ENCODE measurements around the gene MEF2D.

The MEF2D gene

GRCh38 chr1:156433032-156433431 is 67.5 kb downstream of the MEF2D start:
- Histone ChIP-seq H3K4me1 (ENCODE audit: low read length) (peaks cover 12% of the 10 kb centered on the region), H2AFZ (ENCODE audit: low read depth, low read length) (no peak overlapping the region), H3K9ac (ENCODE audit: low read length) (no peak overlapping the region), H3K36me3 (replicated peaks; ENCODE audit: low read depth, low read length) (no peaks in the 10 kb centered on the region), H3K4me3 (ENCODE audit: low read length) (no peak overlapping the region), H4K20me1 (ENCODE audit: insufficient read depth, low read length) (no peaks in the 10 kb centered on the region), H3K79me2 (ENCODE audit: low read length) (no peaks in the 10 kb centered on the region), H3K27me3 (ENCODE audit: low read depth, low read length) (peaks cover 78% of the 10 kb centered on the region), H3K9me3 (ENCODE audit: insufficient read depth, low read length) (no peaks in the 10 kb centered on the region), H3K27ac (ENCODE audit: low read length) (no peak overlapping the region), H3K4me2 (ENCODE audit: low read length) (no peak overlapping the region)
- TF ChIP-seq CTCF (IDR thresholded peaks at IDR 0.05; ENCODE audit: low read depth, low read length) (no peak), EZH2phosphoT487 (IDR thresholded peaks at IDR 0.05; ENCODE audit: low read depth) (no peak)

GRCh38 chr1:156432669-156433018 is 67.9 kb downstream of the MEF2D start:
- Histone ChIP-seq H3K9ac (ENCODE audit: low read length) (no peak overlapping the region), H3K4me1 (ENCODE audit: low read length) (peaks cover 12% of the 10 kb centered on the region), H2AFZ (ENCODE audit: low read depth, low read length) (no peak overlapping the region), H3K4me3 (ENCODE audit: low read length) (no peak overlapping the region), H3K9me3 (ENCODE audit: insufficient read depth, low read length) (no peaks in the 10 kb centered on the region), H3K79me2 (ENCODE audit: low read length) (no peaks in the 10 kb centered on the region), H3K4me2 (ENCODE audit: low read length) (no peak overlapping the region), H3K27ac (ENCODE audit: low read length) (no peak overlapping the region), H3K36me3 (replicated peaks; ENCODE audit: low read depth, low read length) (no peaks in the 10 kb centered on the region), H3K27me3 (ENCODE audit: low read depth, low read length) (peaks cover 78% of the 10 kb centered on the region), H4K20me1 (ENCODE audit: insufficient read depth, low read length) (no peaks in the 10 kb centered on the region)
- TF ChIP-seq CTCF (IDR thresholded peaks at IDR 0.05; ENCODE audit: low read depth, low read length) (no peak), EZH2phosphoT487 (IDR thresholded peaks at IDR 0.05; ENCODE audit: low read depth) (no peak)

GRCh38 chr1:156431769-156432668 is 68.6 kb downstream of the MEF2D start:
- peaks cover 79% of the 10 kb centered on the region for H3K27me3 ChIP-seq (ENCODE audit: low read depth, low read length)
- H2AFZ ChIP-seq (ENCODE audit: low read depth, low read length) = no peak overlapping the region

More at GRCh38 chr1:156431769-156432668, 68.6 kb downstream of the MEF2D start:
- H4K20me1 ChIP-seq (ENCODE audit: insufficient read depth, low read length) = no peaks in the 10 kb centered on the region
- TF ChIP-seq CTCF (IDR thresholded peaks at IDR 0.05; ENCODE audit: low read depth, low read length) (no peak), EZH2phosphoT487 (IDR thresholded peaks at IDR 0.05; ENCODE audit: low read depth) (no peak)
- H3K27ac ChIP-seq (ENCODE audit: low read length) = no peak overlapping the region
- H3K36me3 ChIP-seq (replicated peaks; ENCODE audit: low read depth, low read length) = no peaks in the 10 kb centered on the region
- peaks cover 12% of the 10 kb centered on the region for H3K4me1 ChIP-seq (ENCODE audit: low read length)
- no peak overlapping the region for H3K4me3 ChIP-seq (ENCODE audit: low read length)
- no peak overlapping the region for H3K9ac ChIP-seq (ENCODE audit: low read length)
- H3K79me2 ChIP-seq (ENCODE audit: low read length) = no peaks in the 10 kb centered on the region
- H3K9me3 ChIP-seq (ENCODE audit: insufficient read depth, low read length) = no peaks in the 10 kb centered on the region
- H3K4me2 ChIP-seq (ENCODE audit: low read length) = no peak overlapping the region

All from OCI-LY3 (cell line).